Coronary artery (tissue), 2 donors: ENCODE measurements around the gene SLC15A4.

ENCODE experiments used
- DNase-seq: peaks from one replicate; pipeline ENCODE4 v3.0.0-alpha.2; 2017; ENCODE audit warnings: low spot score
- H3K27ac ChIP-seq, 2 donors: fragments of 200-600 bp; sonication (generic); one replicate each; pipeline ENCODE4 v1.5.1; 2016 to 2019
- H3K4me3 ChIP-seq: fragments of 200-600 bp; sonication (generic); 2 replicates; pipeline ENCODE4 v1.5.1; 2016; ENCODE audit warnings: mild to moderate bottlenecking, moderate library complexity
- TF ChIP-seq, protein P1 (sequence below): fragments of 200-600 bp; sonication (generic); IDR thresholded peaks from one replicate; pipeline ENCODE4 v1.5.1; 2019; ENCODE audit warnings: antibody characterized with exemption

SLC15A4 gene

DNA sequence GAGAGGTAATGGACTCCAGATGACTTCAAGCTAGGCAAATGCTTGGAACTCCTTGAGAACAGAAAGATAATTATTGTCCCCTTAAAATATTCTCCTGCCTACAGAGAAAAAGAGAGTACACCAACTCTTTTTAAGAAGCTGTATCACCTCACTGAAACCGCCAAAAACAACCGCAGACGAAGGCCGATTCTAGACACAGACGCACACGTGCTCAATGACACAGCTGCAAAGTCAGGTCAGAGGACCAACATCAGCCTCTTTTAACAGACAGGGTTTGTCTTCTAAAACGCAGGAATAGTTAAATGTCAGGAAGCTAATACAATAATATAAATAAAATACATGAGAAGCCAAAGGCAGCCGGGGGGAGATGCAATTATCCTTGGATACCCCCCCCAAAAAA, 19.0 kb downstream of the SLC15A4 start:
- Histone ChIP-seq H3K4me3 (no peak overlapping the region), H3K27ac (no peak overlapping the region)
- TF ChIP-seq, protein P1, sequence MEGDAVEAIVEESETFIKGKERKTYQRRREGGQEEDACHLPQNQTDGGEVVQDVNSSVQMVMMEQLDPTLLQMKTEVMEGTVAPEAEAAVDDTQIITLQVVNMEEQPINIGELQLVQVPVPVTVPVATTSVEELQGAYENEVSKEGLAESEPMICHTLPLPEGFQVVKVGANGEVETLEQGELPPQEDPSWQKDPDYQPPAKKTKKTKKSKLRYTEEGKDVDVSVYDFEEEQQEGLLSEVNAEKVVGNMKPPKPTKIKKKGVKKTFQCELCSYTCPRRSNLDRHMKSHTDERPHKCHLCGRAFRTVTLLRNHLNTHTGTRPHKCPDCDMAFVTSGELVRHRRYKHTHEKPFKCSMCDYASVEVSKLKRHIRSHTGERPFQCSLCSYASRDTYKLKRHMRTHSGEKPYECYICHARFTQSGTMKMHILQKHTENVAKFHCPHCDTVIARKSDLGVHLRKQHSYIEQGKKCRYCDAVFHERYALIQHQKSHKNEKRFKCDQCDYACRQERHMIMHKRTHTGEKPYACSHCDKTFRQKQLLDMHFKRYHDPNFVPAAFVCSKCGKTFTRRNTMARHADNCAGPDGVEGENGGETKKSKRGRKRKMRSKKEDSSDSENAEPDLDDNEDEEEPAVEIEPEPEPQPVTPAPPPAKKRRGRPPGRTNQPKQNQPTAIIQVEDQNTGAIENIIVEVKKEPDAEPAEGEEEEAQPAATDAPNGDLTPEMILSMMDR = no peak
- DNase-seq = no peak

DNA sequence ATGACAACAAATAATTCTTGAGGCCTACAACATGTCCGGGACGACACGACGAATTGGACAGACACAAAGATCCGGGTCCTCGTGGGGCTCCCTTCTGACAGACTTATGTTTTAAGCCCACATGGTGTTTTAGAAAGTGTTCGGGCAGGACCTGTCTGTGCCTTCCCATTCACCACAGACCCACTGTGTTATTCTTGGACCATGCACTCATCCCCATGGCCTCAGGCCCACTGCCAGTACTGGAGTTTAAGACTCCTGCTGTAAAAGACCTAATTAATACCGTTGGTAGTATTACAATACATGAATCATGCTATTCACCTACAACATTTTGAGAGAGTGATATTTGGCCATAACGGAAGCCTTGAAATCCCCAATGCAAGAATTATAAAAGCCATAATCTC, 20.0 kb downstream of the SLC15A4 start:
- no peak for DNase-seq

DNA sequence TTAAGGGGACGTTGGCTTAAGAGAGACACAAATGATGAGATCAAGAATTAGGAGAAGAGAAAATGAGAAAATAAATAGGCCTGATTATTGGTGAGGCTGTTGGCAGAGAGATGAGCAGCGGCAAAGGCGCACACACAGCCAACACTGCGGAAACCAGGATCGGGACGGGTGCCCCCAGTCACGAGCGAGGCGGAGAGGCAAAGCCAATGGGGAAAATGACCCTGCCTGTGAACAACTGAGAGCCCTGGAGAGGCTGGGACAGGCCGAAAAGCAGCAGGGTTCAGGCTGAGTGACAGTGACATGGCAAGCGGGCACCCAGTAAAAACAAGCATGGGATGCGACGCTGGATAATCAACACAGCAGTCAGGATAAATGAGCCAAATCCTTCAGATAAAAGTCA, 21.0 kb downstream of the SLC15A4 start:
- H3K4me3 ChIP-seq = no peak overlapping the region
- TF ChIP-seq, protein P1 = no peak
- DNase-seq = no peak
- H3K27ac ChIP-seq = no peak overlapping the region

More for the DNA sequence above, 20.0 kb downstream of the SLC15A4 start:
- TF ChIP-seq, protein P1 = no peak
- no peak overlapping the region for H3K4me3 ChIP-seq
- H3K27ac ChIP-seq = no peak overlapping the region

DNA sequence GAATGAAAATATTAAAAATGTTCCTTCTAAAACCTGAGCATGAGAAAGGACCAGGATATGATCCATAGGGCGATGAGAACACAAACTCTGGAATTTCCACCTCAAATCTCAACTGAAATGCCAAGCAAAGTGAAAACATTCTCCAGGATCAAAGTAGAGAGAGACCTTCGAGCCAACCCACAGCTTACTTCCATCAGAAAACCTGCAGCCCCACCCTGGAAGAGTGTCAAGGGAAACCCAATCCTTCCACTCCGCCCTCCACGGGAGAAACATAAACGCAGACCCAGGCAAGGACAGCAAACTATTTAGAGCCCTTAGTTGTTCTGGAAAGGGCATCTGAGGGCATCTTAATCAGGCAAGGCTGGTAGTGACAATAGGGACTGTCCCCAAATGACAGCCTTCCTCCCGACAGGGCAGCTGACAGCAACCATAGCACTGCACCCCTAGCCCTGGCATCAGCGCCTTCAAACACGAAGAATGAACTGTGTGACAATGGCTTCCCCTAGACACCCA, 21.8 kb downstream of the SLC15A4 start:
- TF ChIP-seq, protein P1 = no peak
- Histone ChIP-seq H3K4me3 (no peak overlapping the region), H3K27ac (no peak overlapping the region)
- no peak for DNase-seq

DNA sequence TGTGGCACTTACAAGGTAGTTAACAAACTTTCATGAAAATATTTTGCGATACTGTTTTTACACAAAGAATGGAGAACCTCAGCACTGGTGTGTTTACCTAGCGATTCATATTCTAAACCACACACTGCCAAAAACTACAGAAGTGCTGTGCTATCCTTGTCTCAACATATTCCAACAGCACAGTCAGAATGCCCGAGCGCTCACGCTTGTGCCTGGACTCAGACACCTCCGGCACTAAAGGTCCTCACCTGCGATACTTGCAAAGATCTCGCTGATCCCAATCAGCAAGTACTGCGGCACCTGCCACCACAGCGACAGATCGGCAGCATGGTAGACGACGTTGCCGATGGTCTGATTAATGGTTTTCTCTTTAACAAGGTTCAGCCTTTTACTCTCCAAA, 23.2 kb downstream of the SLC15A4 start:
- no peak overlapping the region for H3K4me3 ChIP-seq
- TF ChIP-seq, protein P1 = no peak
- no peak for DNase-seq
- H3K27ac ChIP-seq = no peak overlapping the region

DNA sequence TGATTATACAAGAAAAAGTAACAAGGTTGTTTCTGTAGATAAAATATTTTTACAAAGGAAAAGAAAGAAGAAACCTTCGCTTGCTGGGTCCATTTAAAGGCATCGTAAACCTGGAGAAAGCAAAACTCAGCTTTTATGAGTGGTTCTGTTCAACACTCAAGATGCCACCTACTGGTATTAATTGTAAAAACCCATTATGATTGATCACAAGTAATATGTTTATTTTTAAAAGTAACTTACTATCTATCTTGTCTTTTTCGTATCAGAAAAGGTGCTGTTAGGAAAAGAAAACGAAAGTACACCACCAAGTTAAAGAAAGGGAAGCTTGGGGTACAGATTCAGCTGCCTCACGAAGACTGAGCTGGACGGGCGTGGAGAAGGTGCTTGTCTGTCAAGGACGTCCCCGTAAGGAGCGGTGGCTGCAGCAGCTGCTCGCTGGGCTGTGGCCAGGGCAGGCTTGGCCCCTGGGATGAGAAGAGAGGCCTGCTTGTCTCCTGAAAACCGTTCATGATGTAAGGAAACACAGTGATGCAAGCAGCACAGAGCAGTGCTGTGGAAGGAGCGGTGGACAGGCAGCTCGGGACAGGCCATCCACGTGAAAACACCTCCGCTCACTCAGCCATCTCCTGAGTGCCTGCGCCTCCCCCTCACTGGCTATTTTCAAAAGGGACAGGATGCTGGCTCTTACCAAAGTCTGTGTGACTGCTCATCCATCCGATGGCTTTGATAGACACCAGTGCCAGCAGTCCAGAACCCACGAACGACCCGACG, 25.0 kb downstream of the SLC15A4 start:
- H3K27ac ChIP-seq = no peak overlapping the region
- TF ChIP-seq, protein P1 = no peak
- no peak overlapping the region for H3K4me3 ChIP-seq
- DNase-seq = no peak
